Gastrocnemius medialis (tissue), 4 donors: ENCODE results near the gene TLR5. TPM values are rescaled to one million over a fixed set of nuclear protein-coding genes. Genes with fewer than 3 reads are reported as not detected.

Experiments used
- ATAC-seq, 2 donors: fragments of 150-250 bp; one replicate each; pipeline ENCODE4 v1.9.1; 2016
- DNase-seq, 2 donors: peaks; one replicate each; pipeline ENCODE4 v3.0.0-alpha.2; 2019
- H3K27ac ChIP-seq, 4 donors: fragments of 200-600 bp; sonication (generic); 1 replicate in 1 of 4; 2 replicates in 3 of 4; pipeline ENCODE4 v1.5.1; 2016 to 2018; ENCODE audit warnings: mild to moderate bottlenecking in 2 of 4, moderate library complexity in 1 of 4
- H3K27me3 ChIP-seq, 3 donors: fragments of 200-600 bp; sonication (generic) in 2 of 3; 1 replicate in 1 of 3; 2 replicates in 2 of 3; pipeline versions ENCODE4 v1.5.1 to v1.6.0; 2016 to 2019; ENCODE audit warnings: mild to moderate bottlenecking in 1 of 3, moderate library complexity in 1 of 3
- H3K36me3 ChIP-seq, 2 donors: fragments of 200-600 bp; sonication (generic) in 1 of 2; one replicate each; pipeline ENCODE4 v1.5.1; 2017 to 2018
- H3K4me1 ChIP-seq, 2 donors: fragments of 200-600 bp; sonication (generic) in 1 of 2; one replicate each; pipeline ENCODE4 v1.5.1; 2016 to 2017; ENCODE audit warnings: mild to moderate bottlenecking in 2 of 2
- H3K4me3 ChIP-seq, 4 donors: fragments of 200-600 bp; sonication (generic) in 3 of 4; 1 replicate in 1 of 4; 2 replicates in 3 of 4; pipeline ENCODE4 v1.5.1; 2016 to 2019; ENCODE audit warnings: mild to moderate bottlenecking in 2 of 4
- H3K9me3 ChIP-seq, 3 donors: fragments of 200-600 bp; sonication (generic) in 2 of 3; 1 replicate in 1 of 3; 2 replicates in 2 of 3; pipeline ENCODE4 v1.5.1; 2016 to 2019
- CTCF ChIP-seq, 5 experiments: fragments of 450-650 bp in 3 of 5; fragments of 200-600 bp in 2 of 5; sonication (generic) in 2 of 5; IDR thresholded peaks in 4 of 5; conservative IDR thresholded peaks in 1 of 5; 1 replicate in 4 of 5; 2 replicates in 1 of 5; pipeline ENCODE4 v1.5.1; 2016 to 2019; ENCODE audit warnings: antibody characterized with exemption in 5 of 5, mild to moderate bottlenecking in 3 of 5, moderate library complexity in 3 of 5
- POLR2A ChIP-seq, 2 donors: fragments of 450-650 bp; IDR thresholded peaks; one replicate each; pipeline ENCODE4 v1.6.1; 2017; ENCODE audit warnings: antibody characterized with exemption in 2 of 2, mild to moderate bottlenecking in 2 of 2, moderate library complexity in 2 of 2
- in situ Hi-C, 4 donors: fragments of 200-750 bp; cut with MboI; loops; one replicate each; pipeline versions ENCODE4 v1.15.0 to v1.8.0; 2017; ENCODE audit warnings: low sequenced_read_pairs in 4 of 4
- intact Hi-C: fragments of 100-400 bp; cut with DNase I; formaldehyde crosslinking; loops from one replicate; pipeline ENCODE4 v1.15.1; 2023; ENCODE audit warnings: low total_unique reads
- total RNA-seq, 4 donors: library from RNA; depleted of rRNA; stranded (reverse); fragments of >200 nt; gene quantifications; one replicate each; pipeline versions ENCODE4 v1.1.0 to v1.2.3, GENCODE V29; 2016

TLR5 gene
- total RNA-seq, 4 donors from 2014 or later = 0.49 to 2.1 (median 1.3) TPM

GRCh38 chr1:223068900-223069665 is 74.0 kb downstream of the TLR5 start:
- Histone ChIP-seq H3K9me3 (no peaks in the 10 kb centered on the region), H3K4me3 (no peak overlapping the region), H3K4me1 (peaks cover 0 to 4% of the 10 kb centered on the region in 2 donors), H3K27ac (no peak overlapping the region), H3K36me3 (no peaks in the 10 kb centered on the region), H3K27me3 (no peaks in the 10 kb centered on the region)
- intact Hi-C loops (no loop called here), in situ Hi-C loops (no loop called here)
- DNase-seq (no peak), ATAC-seq (no peak)
- TF ChIP-seq CTCF (IDR thresholded peaks at IDR 0.05 in 4 of 5, conservative IDR thresholded peaks at IDR 0.05 in 1 of 5) = no peak
- TF ChIP-seq POLR2A (IDR thresholded peaks at IDR 0.05) = no peak

GRCh38 chr1:223067914-223068313 is 75.1 kb downstream of the TLR5 start:
- H3K9me3 ChIP-seq = no peaks in the 10 kb centered on the region
- DNase-seq (no peak), ATAC-seq (no peak)
- TF ChIP-seq CTCF (IDR thresholded peaks at IDR 0.05 in 4 of 5, conservative IDR thresholded peaks at IDR 0.05 in 1 of 5) (no peak), POLR2A (IDR thresholded peaks at IDR 0.05) (no peak)
- peaks cover 0 to 4% of the 10 kb centered on the region in 2 donors for H3K4me1 ChIP-seq
- H3K4me3 ChIP-seq = no peak overlapping the region
- no peak overlapping the region for H3K27ac ChIP-seq
- no peaks in the 10 kb centered on the region for H3K36me3 ChIP-seq
- intact Hi-C loops (no loop called here), in situ Hi-C loops (no loop called here)
- no peaks in the 10 kb centered on the region for H3K27me3 ChIP-seq

- Histone ChIP-seq H3K4me1 (peaks cover 0 to 4% of the 10 kb centered on the region in 2 donors), H3K4me3 (no peak overlapping the region), H3K27me3 (no peaks in the 10 kb centered on the region), H3K9me3 (no peaks in the 10 kb centered on the region), H3K27ac (no peak overlapping the region), H3K36me3 (no peaks in the 10 kb centered on the region)
- ATAC-seq (no peak), DNase-seq (no peak)
- in situ Hi-C loops (no loop called here), intact Hi-C loops (no loop called here)
- no peak for TF ChIP-seq POLR2A (IDR thresholded peaks at IDR 0.05)
- TF ChIP-seq CTCF (IDR thresholded peaks at IDR 0.05 in 4 of 5, conservative IDR thresholded peaks at IDR 0.05 in 1 of 5) = no peak
Measured at GRCh38 chr1:223066415-223066814, 76.6 kb downstream of the TLR5 start.

GRCh38 chr1:223062177-223062576 is 80.9 kb downstream of the TLR5 start:
- H3K27me3 ChIP-seq = no peaks in the 10 kb centered on the region
- H3K36me3 ChIP-seq = no peaks in the 10 kb centered on the region
- no peak overlapping the region for H3K4me3 ChIP-seq
- in situ Hi-C loops (no loop called here), intact Hi-C loops (no loop called here)
- H3K9me3 ChIP-seq = no peaks in the 10 kb centered on the region
- DNase-seq (no peak), ATAC-seq (no peak)
- H3K4me1 ChIP-seq = peaks cover 0 to 4% of the 10 kb centered on the region in 2 donors
- H3K27ac ChIP-seq = no peak overlapping the region
- TF ChIP-seq POLR2A (IDR thresholded peaks at IDR 0.05) (no peak), CTCF (IDR thresholded peaks at IDR 0.05 in 4 of 5, conservative IDR thresholded peaks at IDR 0.05 in 1 of 5) (no peak)
